D721Med (cell line): ENCODE data around the gene LRRIQ3.

Experiments
- DNase-seq: peaks from one replicate; pipeline ENCODE4 v3.0.0; 2011; ENCODE audit warnings: low spot score; ENCODE audit not compliant: insufficient read length
- FAIRE-seq: peaks from 2 replicates; lab custom pipeline; 2011; peaks lifted over from hg19 to GRCh38; lab: Jason Lieb, UNC
- CTCF ChIP-seq: IDR thresholded peaks from 2 replicates; pipeline ENCODE4 v1.5.1; 2012; ENCODE audit warnings: mild to moderate bottlenecking, control low read depth; ENCODE audit not compliant: insufficient read depth; ENCODE audit errors: missing control alignments

The LRRIQ3 gene

GRCh38 chr1:74050386-74050785 is 147.6 kb downstream of the LRRIQ3 start:
- FAIRE-seq (no peak), DNase-seq (no peak)
- no peak for TF ChIP-seq CTCF

- FAIRE-seq (no peak), DNase-seq (no peak)
- no peak for TF ChIP-seq CTCF
Observed at GRCh38 chr1:74038042-74038441, 159.9 kb downstream of the LRRIQ3 start.

- FAIRE-seq (no peak), DNase-seq (no peak)
- TF ChIP-seq CTCF = no peak
Observed at GRCh38 chr1:74012583-74012982, 185.4 kb downstream of the LRRIQ3 start.

GRCh38 chr1:74011736-74012135 is 186.2 kb downstream of the LRRIQ3 start:
- FAIRE-seq = peak; percentile 75
- TF ChIP-seq CTCF = no peak
- DNase-seq = no peak

GRCh38 chr1:74010206-74010605 is 187.8 kb downstream of the LRRIQ3 start:
- no peak for FAIRE-seq
- no peak for DNase-seq
- TF ChIP-seq CTCF = no peak

- no peak for FAIRE-seq
- TF ChIP-seq CTCF = no peak
- no peak for DNase-seq
Observed at GRCh38 chr1:74005533-74005932, 192.4 kb downstream of the LRRIQ3 start.

GRCh38 chr1:74003806-74004205 is 194.2 kb downstream of the LRRIQ3 start:
- TF ChIP-seq CTCF = no peak
- no peak for DNase-seq
- FAIRE-seq = no peak
